BJ (cell line): ENCODE results near the gene LDB2. TPM values are rescaled to one million over a fixed set of nuclear protein-coding genes. Genes with fewer than 3 reads are reported as not detected.
A peak's percentile ranks its signal among the peaks of the same experiment; 100 is the strongest.

Experiments
- CTCF ChIA-PET: fragments of 350-600 bp; formaldehyde crosslinking; extraction: SDS; loops from one replicate; lab custom pipeline; 2021; ENCODE audit warnings: antibody characterized with exemption, inconsistent platforms; lab: Yijun Ruan, JAX
- POLR2A ChIA-PET: fragments of 300-600 bp; sonication (Branson Sonifier 250); formaldehyde crosslinking; extraction: SDS; loops from one replicate; lab custom pipeline; 2021; ENCODE audit warnings: antibody characterized with exemption; lab: Charles Lee
- DNase-seq: peaks from one replicate; pipeline ENCODE4 v3.0.0-alpha.2; 2011; ENCODE audit warnings: low read depth
- H3K27me3 ChIP-seq: 2 replicates; pipeline ENCODE4 v1.6.0; 2011; ENCODE audit warnings: low read length; ENCODE audit not compliant: control insufficient read depth, insufficient read depth
- H3K36me3 ChIP-seq: 2 replicates; pipeline ENCODE4 v1.5.1; 2011; ENCODE audit warnings: low read length; ENCODE audit not compliant: control insufficient read depth, insufficient read depth
- H3K4me3 ChIP-seq: 2 replicates; pipeline ENCODE4 v1.5.1; 2011; ENCODE audit warnings: low read depth, mild to moderate bottlenecking, control low read depth, low read length
- polyA plus RNA-seq: library from polyadenylated mRNA; depleted of rRNA; stranded (reverse); fragments of >200 nt; gene quantifications from 2 replicates; pipeline ENCODE4 v1.2.3, GENCODE V29; 2011
- TF ChIP-seq, protein P1 (sequence below): IDR thresholded peaks from 2 replicates; pipeline ENCODE4 v1.5.1; 2011; ENCODE audit warnings: low read depth, mild to moderate bottlenecking, control low read depth, inconsistent platforms, low read length, moderate library complexity; ENCODE audit not compliant: insufficient read depth

LDB2 gene
- polyA plus RNA-seq, 1 experiment: 79.7 TPM

DNA sequence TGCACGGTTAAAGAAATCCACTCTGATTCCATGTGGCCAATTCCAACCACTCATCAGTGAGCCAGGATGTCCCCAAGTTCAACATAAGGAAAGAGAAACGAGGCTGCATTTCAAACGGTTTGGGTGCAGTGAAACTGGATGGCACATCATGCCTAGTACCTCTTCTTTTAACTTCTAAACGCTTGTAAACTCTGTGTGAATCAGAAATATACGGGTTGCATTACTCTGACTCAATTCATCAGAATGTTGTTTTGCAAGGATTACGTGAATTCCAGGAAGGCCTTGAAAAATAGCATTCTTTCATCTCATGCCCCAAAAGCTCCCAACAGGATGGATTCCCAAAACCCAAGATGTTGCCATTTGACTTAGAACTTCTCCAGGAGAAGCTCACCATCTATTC lies 270.4 kb downstream of the LDB2 start:
- no peak overlapping the region for H3K4me3 ChIP-seq

DNA sequence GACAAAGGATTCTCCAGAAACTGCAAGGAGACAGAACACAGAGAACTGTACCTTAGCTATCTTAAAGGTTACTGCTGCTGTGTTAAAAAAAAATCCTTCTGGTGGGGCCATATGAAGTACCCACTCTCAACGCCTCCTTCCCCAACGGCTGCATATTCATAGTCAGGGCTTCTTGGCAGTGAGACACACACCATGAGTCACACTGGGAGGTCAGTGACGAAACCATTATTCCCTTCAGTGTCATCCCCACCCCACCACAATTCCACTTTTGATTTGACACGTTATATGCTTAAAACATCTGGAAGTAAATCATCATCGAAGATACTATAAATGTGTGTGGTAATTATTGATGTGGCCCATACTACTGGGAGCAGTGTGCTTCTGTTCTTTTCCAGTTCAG lies 271.5 kb downstream of the LDB2 start:
- TF ChIP-seq, protein P1, sequence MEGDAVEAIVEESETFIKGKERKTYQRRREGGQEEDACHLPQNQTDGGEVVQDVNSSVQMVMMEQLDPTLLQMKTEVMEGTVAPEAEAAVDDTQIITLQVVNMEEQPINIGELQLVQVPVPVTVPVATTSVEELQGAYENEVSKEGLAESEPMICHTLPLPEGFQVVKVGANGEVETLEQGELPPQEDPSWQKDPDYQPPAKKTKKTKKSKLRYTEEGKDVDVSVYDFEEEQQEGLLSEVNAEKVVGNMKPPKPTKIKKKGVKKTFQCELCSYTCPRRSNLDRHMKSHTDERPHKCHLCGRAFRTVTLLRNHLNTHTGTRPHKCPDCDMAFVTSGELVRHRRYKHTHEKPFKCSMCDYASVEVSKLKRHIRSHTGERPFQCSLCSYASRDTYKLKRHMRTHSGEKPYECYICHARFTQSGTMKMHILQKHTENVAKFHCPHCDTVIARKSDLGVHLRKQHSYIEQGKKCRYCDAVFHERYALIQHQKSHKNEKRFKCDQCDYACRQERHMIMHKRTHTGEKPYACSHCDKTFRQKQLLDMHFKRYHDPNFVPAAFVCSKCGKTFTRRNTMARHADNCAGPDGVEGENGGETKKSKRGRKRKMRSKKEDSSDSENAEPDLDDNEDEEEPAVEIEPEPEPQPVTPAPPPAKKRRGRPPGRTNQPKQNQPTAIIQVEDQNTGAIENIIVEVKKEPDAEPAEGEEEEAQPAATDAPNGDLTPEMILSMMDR: no peak
- ChIA-PET POLR2A (no interaction called here), CTCF (no interaction called here)
- DNase-seq: peak; percentile 80
- H3K27me3 ChIP-seq: no peaks in the 10 kb centered on the region
- H3K36me3 ChIP-seq: no peaks in the 10 kb centered on the region
- H3K4me3 ChIP-seq: no peak overlapping the region

More for the DNA sequence above, 270.4 kb downstream of the LDB2 start:
- ChIA-PET POLR2A (interaction anchor here (0.7 kb wide), 1 partner anchor 56 kb away, joined by 3 read pairs; no protein-coding TSS in a partner anchor), CTCF (interaction anchor here (0.7 to 1.4 kb wide), 4 partner anchors 20 to 269 kb away, joined by 3 to 5 read pairs (median 3); no protein-coding TSS in a partner anchor)
- peak; percentile 96 for DNase-seq
- TF ChIP-seq, protein P1: no peak
- Histone ChIP-seq H3K27me3 (no peaks in the 10 kb centered on the region), H3K36me3 (no peaks in the 10 kb centered on the region)

DNA sequence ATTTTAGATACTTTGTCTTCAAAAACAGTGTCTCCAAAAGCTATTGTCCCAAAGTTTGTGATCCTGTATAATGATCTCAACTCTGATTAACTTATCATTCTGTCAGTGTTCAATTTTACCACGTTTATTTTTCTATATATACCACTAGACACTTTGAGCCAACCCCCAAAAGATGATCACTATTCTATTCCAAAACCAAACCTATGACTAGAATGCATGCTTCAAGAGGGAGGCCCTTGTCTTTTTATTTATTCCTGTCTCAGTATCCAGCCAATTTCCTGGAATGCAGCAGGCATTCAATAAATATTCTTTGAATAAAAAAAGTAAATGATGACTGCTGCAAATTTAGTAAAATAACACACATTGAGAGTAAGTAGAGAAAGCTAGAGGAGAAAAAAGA lies 275.6 kb downstream of the LDB2 start:
- CTCF ChIA-PET: interaction anchor here (0.6 to 0.7 kb wide), 4 partner anchors 29 to 211 kb away, joined by 3 read pairs; no protein-coding TSS in a partner anchor
- TF ChIP-seq, protein P1: no peak
- H3K27me3 ChIP-seq: no peaks in the 10 kb centered on the region
- H3K36me3 ChIP-seq: no peaks in the 10 kb centered on the region
- no peak overlapping the region for H3K4me3 ChIP-seq
- POLR2A ChIA-PET: no interaction called here
- no peak for DNase-seq

DNA sequence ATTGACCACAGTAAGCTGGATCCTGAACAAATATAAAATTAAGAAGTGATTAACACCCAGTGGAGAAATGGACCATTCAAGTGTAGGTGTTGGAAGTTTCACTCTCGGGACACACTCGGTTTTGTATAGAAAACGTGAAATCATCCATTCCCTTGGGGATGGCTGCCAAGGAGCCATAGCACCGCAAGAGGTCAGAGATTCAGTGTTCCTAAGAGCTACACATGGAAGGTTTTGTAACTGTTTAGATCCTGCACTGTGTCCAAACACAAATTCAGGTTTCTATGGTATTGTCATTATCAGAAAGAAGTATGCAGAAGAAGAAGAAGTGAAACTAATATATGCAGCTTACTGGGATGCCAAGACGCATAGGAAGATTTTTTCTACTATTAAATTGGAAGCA lies 281.0 kb downstream of the LDB2 start:
- Histone ChIP-seq H3K27me3 (no peaks in the 10 kb centered on the region), H3K36me3 (no peaks in the 10 kb centered on the region), H3K4me3 (no peak overlapping the region)
- CTCF ChIA-PET: interaction anchor here (0.6 to 0.7 kb wide), 2 partner anchors 12 to 489 kb away, joined by 3 read pairs; no protein-coding TSS in a partner anchor
- no peak for DNase-seq
- TF ChIP-seq, protein P1: peak; percentile 11; the same call in 1 of the 2 replicates
- POLR2A ChIA-PET: interaction anchor here (0.6 kb wide), 1 partner anchor 64 kb away, joined by 5 read pairs; no protein-coding TSS in a partner anchor

DNA sequence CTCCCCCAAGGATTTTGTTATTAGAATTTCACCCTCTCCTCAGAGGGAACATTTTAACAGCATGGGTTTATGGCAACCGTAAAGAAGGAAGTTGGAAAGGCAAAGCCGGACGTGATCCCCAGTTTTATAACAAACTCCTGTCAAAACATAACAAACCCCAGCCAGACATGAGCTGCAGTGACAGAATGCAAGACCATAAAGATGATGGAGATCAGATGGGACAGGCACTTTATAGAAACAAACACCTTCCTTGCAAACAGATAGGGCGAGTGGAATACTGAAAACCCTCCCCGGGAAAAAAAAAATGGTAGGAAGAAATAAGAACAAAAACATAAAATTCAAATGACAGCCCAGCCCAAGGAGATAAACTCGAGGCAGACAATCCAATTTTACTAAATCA lies 281.4 kb downstream of the LDB2 start:
- TF ChIP-seq, protein P1: no peak
- ChIA-PET POLR2A (no interaction called here), CTCF (interaction anchor here (0.6 to 0.7 kb wide), 3 partner anchors 12 to 597 kb away, joined by 3 read pairs; no protein-coding TSS in a partner anchor)
- Histone ChIP-seq H3K36me3 (no peaks in the 10 kb centered on the region), H3K27me3 (no peaks in the 10 kb centered on the region), H3K4me3 (no peak overlapping the region)
- DNase-seq: no peak
